ENCODE results near the gene GLIS1. TPM values are rescaled to one million over a fixed set of nuclear protein-coding genes. Genes with fewer than 3 reads are reported as not detected.

GLIS1 gene
- total RNA-seq, 1 experiment from 2014 or later, result 0.24 TPM

DNA sequence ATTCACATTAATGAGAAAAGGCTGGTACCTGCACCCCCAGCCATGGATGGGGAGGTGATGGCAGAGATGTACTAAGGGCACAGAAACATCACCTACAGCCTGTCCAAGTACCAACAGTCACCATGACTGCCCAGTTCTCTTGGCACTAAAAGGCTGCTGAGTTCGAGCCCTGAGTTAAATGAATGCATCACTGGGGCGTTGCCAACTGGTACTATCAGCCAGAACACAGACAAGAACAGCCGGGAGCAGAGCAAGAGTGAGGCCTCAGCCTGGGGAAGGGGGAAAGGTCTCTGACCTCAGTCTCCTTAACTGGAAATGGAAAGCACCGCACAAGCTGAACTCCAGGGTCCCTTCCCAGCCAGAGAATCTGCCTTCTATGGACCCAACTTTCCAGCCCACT lies 60.5 kb downstream of the GLIS1 start:
- TF ChIP-seq, protein P1, sequence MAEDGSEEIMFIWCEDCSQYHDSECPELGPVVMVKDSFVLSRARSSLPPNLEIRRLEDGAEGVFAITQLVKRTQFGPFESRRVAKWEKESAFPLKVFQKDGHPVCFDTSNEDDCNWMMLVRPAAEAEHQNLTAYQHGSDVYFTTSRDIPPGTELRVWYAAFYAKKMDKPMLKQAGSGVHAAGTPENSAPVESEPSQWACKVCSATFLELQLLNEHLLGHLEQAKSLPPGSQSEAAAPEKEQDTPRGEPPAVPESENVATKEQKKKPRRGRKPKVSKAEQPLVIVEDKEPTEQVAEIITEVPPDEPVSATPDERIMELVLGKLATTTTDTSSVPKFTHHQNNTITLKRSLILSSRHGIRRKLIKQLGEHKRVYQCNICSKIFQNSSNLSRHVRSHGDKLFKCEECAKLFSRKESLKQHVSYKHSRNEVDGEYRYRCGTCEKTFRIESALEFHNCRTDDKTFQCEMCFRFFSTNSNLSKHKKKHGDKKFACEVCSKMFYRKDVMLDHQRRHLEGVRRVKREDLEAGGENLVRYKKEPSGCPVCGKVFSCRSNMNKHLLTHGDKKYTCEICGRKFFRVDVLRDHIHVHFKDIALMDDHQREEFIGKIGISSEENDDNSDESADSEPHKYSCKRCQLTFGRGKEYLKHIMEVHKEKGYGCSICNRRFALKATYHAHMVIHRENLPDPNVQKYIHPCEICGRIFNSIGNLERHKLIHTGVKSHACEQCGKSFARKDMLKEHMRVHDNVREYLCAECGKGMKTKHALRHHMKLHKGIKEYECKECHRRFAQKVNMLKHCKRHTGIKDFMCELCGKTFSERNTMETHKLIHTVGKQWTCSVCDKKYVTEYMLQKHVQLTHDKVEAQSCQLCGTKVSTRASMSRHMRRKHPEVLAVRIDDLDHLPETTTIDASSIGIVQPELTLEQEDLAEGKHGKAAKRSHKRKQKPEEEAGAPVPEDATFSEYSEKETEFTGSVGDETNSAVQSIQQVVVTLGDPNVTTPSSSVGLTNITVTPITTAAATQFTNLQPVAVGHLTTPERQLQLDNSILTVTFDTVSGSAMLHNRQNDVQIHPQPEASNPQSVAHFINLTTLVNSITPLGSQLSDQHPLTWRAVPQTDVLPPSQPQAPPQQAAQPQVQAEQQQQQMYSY (CRISPR knock-in tag; IDR thresholded peaks at IDR 0.05), result no peak
- TF ChIP-seq, protein P2, sequence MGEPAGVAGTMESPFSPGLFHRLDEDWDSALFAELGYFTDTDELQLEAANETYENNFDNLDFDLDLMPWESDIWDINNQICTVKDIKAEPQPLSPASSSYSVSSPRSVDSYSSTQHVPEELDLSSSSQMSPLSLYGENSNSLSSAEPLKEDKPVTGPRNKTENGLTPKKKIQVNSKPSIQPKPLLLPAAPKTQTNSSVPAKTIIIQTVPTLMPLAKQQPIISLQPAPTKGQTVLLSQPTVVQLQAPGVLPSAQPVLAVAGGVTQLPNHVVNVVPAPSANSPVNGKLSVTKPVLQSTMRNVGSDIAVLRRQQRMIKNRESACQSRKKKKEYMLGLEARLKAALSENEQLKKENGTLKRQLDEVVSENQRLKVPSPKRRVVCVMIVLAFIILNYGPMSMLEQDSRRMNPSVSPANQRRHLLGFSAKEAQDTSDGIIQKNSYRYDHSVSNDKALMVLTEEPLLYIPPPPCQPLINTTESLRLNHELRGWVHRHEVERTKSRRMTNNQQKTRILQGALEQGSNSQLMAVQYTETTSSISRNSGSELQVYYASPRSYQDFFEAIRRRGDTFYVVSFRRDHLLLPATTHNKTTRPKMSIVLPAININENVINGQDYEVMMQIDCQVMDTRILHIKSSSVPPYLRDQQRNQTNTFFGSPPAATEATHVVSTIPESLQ (CRISPR knock-in tag; IDR thresholded peaks at IDR 0.05), result no peak
- TF ChIP-seq ZNF219 (CRISPR knock-in tag; IDR thresholded peaks at IDR 0.05; ENCODE audit: borderline replicate concordance), result no peak
- Mint-ChIP-seq H3K4me3 (no peak overlapping the region), H3K27ac (no peak overlapping the region), H3K9me3 (no peaks in the 10 kb centered on the region), H3K36me3 (no peaks in the 10 kb centered on the region), H3K27me3 (ENCODE audit: low read depth) (peaks cover 3% of the 10 kb centered on the region), H3K4me1 (peaks cover 16% of the 10 kb centered on the region)
- ATAC-seq (no peak), DNase-seq (ENCODE audit: low spot score) (no peak)
- ChIA-PET CTCF (interaction anchor here (1.4 to 1.6 kb wide), 2 partner anchors 37 to 193 kb away, joined by 7 to 10 read pairs; no protein-coding TSS in a partner anchor), POLR2A (no interaction called here)

DNA sequence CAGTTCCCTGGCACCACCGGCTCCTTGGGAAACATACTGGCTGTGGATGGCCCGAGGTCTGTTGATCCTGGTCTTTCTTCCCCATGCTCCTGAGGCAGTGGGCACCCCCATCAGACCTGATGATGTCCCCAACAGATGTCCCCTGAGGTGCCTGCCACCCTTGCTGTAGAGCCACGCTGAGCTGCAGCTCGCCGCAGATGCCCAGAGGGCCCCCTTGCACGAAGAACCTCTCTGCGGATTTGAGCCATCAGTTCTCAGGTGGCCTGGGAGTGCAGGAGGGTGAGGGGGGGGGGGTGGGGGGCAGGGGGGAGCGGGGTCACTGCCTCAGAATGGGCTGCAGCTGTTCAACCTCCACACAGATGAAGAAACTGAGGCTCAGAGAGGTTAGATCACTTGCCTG lies 60.9 kb downstream of the GLIS1 start:
- peaks cover 3% of the 10 kb centered on the region for H3K27me3 Mint-ChIP-seq (ENCODE audit: low read depth)
- no peak for TF ChIP-seq GABPB1 (CRISPR knock-in tag; IDR thresholded peaks at IDR 0.05)
- TF ChIP-seq RELA (CRISPR knock-in tag; IDR thresholded peaks at IDR 0.05; ENCODE audit: borderline replicate concordance), result no peak
- TF ChIP-seq GRHL2 (CRISPR knock-in tag; IDR thresholded peaks at IDR 0.05; ENCODE audit: insufficient replicate concordance, severe bottlenecking), result no peak
- no peak for TF ChIP-seq ZNF396 (CRISPR knock-in tag; IDR thresholded peaks at IDR 0.05; ENCODE audit: borderline replicate concordance)
- no peak for TF ChIP-seq FOXP1 (CRISPR knock-in tag; IDR thresholded peaks at IDR 0.05; ENCODE audit: borderline replicate concordance)
- no peak for TF ChIP-seq TEAD1 (CRISPR knock-in tag; IDR thresholded peaks at IDR 0.05)
- no peak for TF ChIP-seq ZBTB21 (CRISPR knock-in tag; IDR thresholded peaks at IDR 0.05; ENCODE audit: borderline replicate concordance)
- no peak for TF ChIP-seq ZNF138 (CRISPR knock-in tag; conservative IDR thresholded peaks at IDR 0.05)
- no peak for TF ChIP-seq TP53 (CRISPR knock-in tag; IDR thresholded peaks at IDR 0.05)
- TF ChIP-seq ATF3 (CRISPR knock-in tag; conservative IDR thresholded peaks at IDR 0.05), result no peak
- no peak for TF ChIP-seq IRF2 (CRISPR knock-in tag; IDR thresholded peaks at IDR 0.05; ENCODE audit: borderline replicate concordance, low read depth)
- TF ChIP-seq NFATC4 (CRISPR knock-in tag; IDR thresholded peaks at IDR 0.05), result no peak
- no peak for TF ChIP-seq NR1H2 (CRISPR knock-in tag; IDR thresholded peaks at IDR 0.05)
- TF ChIP-seq ESRRA (CRISPR knock-in tag; IDR thresholded peaks at IDR 0.05; ENCODE audit: borderline replicate concordance), result no peak
- TF ChIP-seq EMX1 (CRISPR knock-in tag; IDR thresholded peaks at IDR 0.05), result no peak
- CTCF ChIA-PET, result no interaction called here

GRCh38 chr1:53677486-53677885 lies 61.5 kb downstream of the GLIS1 start:
- peaks cover 3% of the 10 kb centered on the region for H3K27me3 Mint-ChIP-seq (ENCODE audit: low read depth)
- CTCF ChIA-PET, result interaction anchor here (0.9 to 1.4 kb wide), 2 partner anchors 83 to 192 kb away, joined by 3 to 5 read pairs; no protein-coding TSS in a partner anchor
- no peaks in the 10 kb centered on the region for H3K36me3 Mint-ChIP-seq
- no peak for ATAC-seq
- no peaks in the 10 kb centered on the region for H3K9me3 Mint-ChIP-seq
- POLR2A ChIA-PET, result no interaction called here
- no peak overlapping the region for H3K4me3 Mint-ChIP-seq
- H3K27ac Mint-ChIP-seq, result no peak overlapping the region
- H3K4me1 Mint-ChIP-seq, result peaks cover 22% of the 10 kb centered on the region
- DNase-seq (ENCODE audit: low spot score), result no peak
- no peak for TF ChIP-seq SMAD3 (CRISPR knock-in tag; IDR thresholded peaks at IDR 0.05; ENCODE audit: borderline replicate concordance)
- no peak for TF ChIP-seq ZNF532 (CRISPR knock-in tag; IDR thresholded peaks at IDR 0.05; ENCODE audit: borderline replicate concordance)
- TF ChIP-seq GRHL2 (CRISPR knock-in tag; IDR thresholded peaks at IDR 0.05; ENCODE audit: insufficient replicate concordance, severe bottlenecking), result no peak
- no peak for TF ChIP-seq ZBTB43 (CRISPR knock-in tag; IDR thresholded peaks at IDR 0.05)

More for the DNA sequence above, 60.9 kb downstream of the GLIS1 start:
- H3K4me3 Mint-ChIP-seq, result no peak overlapping the region
- no peak for DNase-seq (ENCODE audit: low spot score)
- H3K36me3 Mint-ChIP-seq, result no peaks in the 10 kb centered on the region
- H3K27ac Mint-ChIP-seq, result no peak overlapping the region
- POLR2A ChIA-PET, result no interaction called here
- no peaks in the 10 kb centered on the region for H3K9me3 Mint-ChIP-seq
- no peak for ATAC-seq
- H3K4me1 Mint-ChIP-seq, result peaks cover 21% of the 10 kb centered on the region
